ENCODE data around the gene MAN2C1. TPM values are rescaled to one million over a fixed set of nuclear protein-coding genes. Genes with fewer than 3 reads are reported as not detected.
"Not testable (repeated sequence)": the region's sequence is repeated elsewhere in the genome, so short reads cannot be mapped to it uniquely, and the experiment has no call there.

MAN2C1 gene
- total RNA-seq, 1 donor from 2014 or later = 198 TPM

GRCh38 chr15:75338661-75339240 is 29.7 kb downstream of the MAN2C1 start:
- TF ChIP-seq POLR2AphosphoS5 (IDR thresholded peaks at IDR 0.05; ENCODE audit: insufficient read depth in 1 of 2, low read depth in 1 of 2) (no peak), CTCF (IDR thresholded peaks at IDR 0.05) (no peak), POLR2A (IDR thresholded peaks at IDR 0.05) (no peak)
- Histone ChIP-seq H3K27me3 (no peaks in the 10 kb centered on the region), H3K4me1 (peaks cover 13% of the 10 kb centered on the region), H3K36me3 (no peaks in the 10 kb centered on the region), H3K27ac (no peak overlapping the region), H3K9me3 (no peaks in the 10 kb centered on the region), H3K4me3 (no peak overlapping the region)
- no peak for DNase-seq (ENCODE audit: extremely low spot score in 2 of 2)
- intact Hi-C loops (cut with DNase I) = no loop called here

- Histone ChIP-seq H3K9me3 (no peaks in the 10 kb centered on the region), H3K4me3 (peak within 1 kb of the TSS; percentile 74 to 88), H3K36me3 (no peaks in the 10 kb centered on the region), H3K27ac (peak within 1 kb of the TSS; percentile 84), H3K4me1 (peaks cover 13% of the 10 kb centered on the region), H3K27me3 (no peaks in the 10 kb centered on the region)
- peak in 1 of 2 donors; percentile 94 for DNase-seq (ENCODE audit: extremely low spot score in 2 of 2)
- intact Hi-C loops (cut with DNase I) = no loop called here
- TF ChIP-seq CTCF (IDR thresholded peaks at IDR 0.05) (peak in 1 of 3 experiments; percentile 15), POLR2AphosphoS5 (IDR thresholded peaks at IDR 0.05; ENCODE audit: insufficient read depth in 1 of 2, low read depth in 1 of 2) (peak; percentile 79 to 93), POLR2A (IDR thresholded peaks at IDR 0.05) (no peak)
These were observed 32.6 kb downstream of the MAN2C1 start, which contains the start of gene COMMD4 for GRCh38 chr15:75335705-75336355. Gene COMMD4, plus strand, starts transcription at chr15:75336063. Its CDS starts 27 bp downstream, at chr15:75336090.

GRCh38 chr15:75335313-75335704 is 33.1 kb downstream of the MAN2C1 start:
- TF ChIP-seq POLR2AphosphoS5 (IDR thresholded peaks at IDR 0.05; ENCODE audit: insufficient read depth in 1 of 2, low read depth in 1 of 2) (no peak), CTCF (IDR thresholded peaks at IDR 0.05) (no peak), POLR2A (IDR thresholded peaks at IDR 0.05) (no peak)
- no peak for DNase-seq (ENCODE audit: extremely low spot score in 2 of 2)
- Histone ChIP-seq H3K9me3 (no peaks in the 10 kb centered on the region), H3K27me3 (no peaks in the 10 kb centered on the region), H3K4me3 (peak overlapping the region; percentile 74 to 88), H3K4me1 (peaks cover 13% of the 10 kb centered on the region), H3K27ac (peak overlapping the region; percentile 84), H3K36me3 (no peaks in the 10 kb centered on the region)
- intact Hi-C loops (cut with DNase I) = no loop called here

- H3K9me3 ChIP-seq; H3K4me3 ChIP-seq; DNase-seq (ENCODE audit: extremely low spot score in 2 of 2); intact Hi-C loops (cut with DNase I); H3K27me3 ChIP-seq; H3K36me3 ChIP-seq; H3K27ac ChIP-seq: not testable (repeated sequence)
- peaks cover 13% of the 10 kb centered on the region for H3K4me1 ChIP-seq
These were observed 34.6 kb downstream of the MAN2C1 start for GRCh38 chr15:75333654-75334419.

GRCh38 chr15:75332093-75332492 is 36.3 kb downstream of the MAN2C1 start:
- H3K4me3 ChIP-seq; intact Hi-C loops (cut with DNase I); H3K36me3 ChIP-seq; H3K27me3 ChIP-seq; H3K27ac ChIP-seq; H3K9me3 ChIP-seq; DNase-seq (ENCODE audit: extremely low spot score in 2 of 2): not testable (repeated sequence)
- H3K4me1 ChIP-seq = peaks cover 11% of the 10 kb centered on the region
